NCI-H2196 treated with DMSO at 0.1 percent for 48 hours (cell line): ENCODE results near the gene CAMK2A.

Experiments
- DNase-seq: peaks from one replicate; lab custom pipeline; 2025; ENCODE audit not compliant: unreplicated experiment; lab: John Stamatoyannopoulos, UW

Gene CAMK2A

DNA sequence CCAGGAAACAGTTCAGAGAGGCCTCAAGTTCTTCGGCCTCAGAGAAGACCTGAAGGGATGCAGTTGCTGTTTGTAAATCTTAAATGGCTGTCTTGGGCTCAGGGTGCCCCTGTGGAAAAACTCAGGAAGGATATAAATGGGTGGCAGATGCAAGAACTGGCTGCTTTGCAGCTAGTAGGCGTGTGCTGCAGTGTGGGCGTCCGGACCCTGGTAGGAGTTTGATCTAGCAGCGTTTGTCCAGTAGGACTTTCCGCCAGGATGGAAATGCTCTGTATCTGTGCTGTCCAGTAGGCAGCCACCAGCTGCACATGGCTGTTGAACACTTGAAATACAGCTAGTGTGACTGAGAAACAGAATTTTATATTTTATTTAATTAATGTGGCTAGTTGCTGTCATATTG lies 115.3 kb downstream of the CAMK2A start:
- DNase-seq, result no peak

DNA sequence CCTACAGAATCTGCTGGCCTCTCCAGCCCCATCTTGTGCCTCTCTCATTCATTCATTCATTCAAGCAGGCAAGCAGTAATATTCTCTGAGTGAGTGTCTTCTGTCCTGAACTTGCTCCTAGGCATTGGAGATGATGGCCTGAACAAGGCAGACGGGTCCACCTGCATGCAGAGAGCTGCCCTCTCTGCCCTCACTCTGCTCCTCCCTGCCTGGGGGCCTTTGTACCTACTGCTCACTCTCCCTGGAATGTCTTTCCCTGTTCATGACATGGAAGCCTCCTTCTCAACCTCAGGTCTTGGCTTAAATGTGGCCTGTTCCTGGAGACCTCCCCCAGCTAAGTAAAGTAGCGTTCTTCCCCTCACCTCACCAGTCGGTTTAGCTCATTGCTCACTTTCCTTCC lies 116.4 kb downstream of the CAMK2A start:
- no peak for DNase-seq

DNA sequence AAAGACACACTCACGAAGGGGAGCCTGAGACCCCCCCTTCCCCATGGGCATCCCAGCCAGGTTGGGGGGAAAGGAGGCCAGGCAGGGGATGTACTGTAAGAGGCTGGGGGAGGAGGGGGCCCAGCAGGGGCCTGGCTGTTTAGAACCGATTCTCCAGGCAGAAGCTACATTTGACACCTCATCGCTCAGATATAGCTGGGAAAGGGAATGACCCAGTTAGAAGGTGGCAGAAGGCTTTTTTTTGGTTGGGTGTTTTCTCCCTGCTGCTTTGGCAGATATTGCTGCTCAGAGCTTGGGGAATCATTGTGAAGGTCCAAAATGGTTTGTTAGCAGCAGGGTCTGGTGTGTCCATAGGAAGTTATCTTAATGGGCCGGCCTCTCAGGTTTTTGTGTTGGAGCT lies 117.0 kb downstream of the CAMK2A start:
- no peak for DNase-seq

DNA sequence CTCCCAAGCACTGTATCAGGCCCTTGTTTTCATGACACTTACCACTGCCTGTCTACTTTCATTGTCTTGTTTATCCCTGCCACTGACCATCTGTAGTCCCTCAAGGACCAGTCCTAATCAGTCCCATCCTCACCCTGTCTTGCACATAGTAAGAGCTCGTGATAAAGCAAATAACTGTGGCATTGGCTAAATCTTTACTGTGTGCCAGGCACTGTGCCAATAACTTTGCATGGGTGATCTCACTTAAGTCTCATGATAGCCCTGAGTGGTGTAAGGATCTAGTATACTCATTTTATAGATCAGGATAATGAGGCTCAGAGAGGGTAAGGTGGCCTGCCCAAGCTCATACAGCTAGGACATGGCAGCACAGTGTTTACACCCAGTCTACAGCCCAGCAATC lies 117.4 kb downstream of the CAMK2A start:
- DNase-seq, result no peak
